ENCODE measurements around the gene SPTLC2. TPM values are rescaled to one million over a fixed set of nuclear protein-coding genes. Genes with fewer than 3 reads are reported as not detected.
A peak's percentile ranks its signal among the peaks of the same experiment; 100 is the strongest.

SPTLC2 gene
- total RNA-seq, 1 experiment from 2014 or later = 68.4 TPM

DNA sequence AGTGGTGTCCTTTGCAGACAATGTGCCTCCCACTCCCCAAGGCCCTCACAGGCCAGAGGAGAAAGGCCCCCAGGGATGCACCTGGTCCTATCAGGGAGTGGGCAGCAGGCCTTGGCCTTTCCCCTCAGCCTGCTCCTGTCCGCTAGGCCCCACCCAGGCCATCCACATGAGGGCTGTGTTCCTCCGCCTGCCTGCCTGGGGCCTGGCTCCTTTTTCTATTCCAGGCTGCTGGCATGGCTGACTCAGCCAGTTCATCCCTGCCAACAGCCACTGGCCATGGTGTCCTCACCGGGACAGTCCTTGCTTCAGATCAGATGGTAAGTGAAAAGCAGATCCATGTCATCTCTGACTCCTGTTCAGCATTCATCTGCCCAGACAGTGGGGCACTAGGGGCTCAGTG lies 131.2 kb downstream of the SPTLC2 start:
- H3F3A ChIP-seq (ENCODE audit: insufficient read depth, low read depth) = no peaks in the 10 kb centered on the region
- no peaks in the 10 kb centered on the region for H3K36me3 ChIP-seq (ENCODE audit: low read depth)
- H3K27ac ChIP-seq = no peak overlapping the region
- H3K4me2 ChIP-seq = no peak overlapping the region
- no peaks in the 10 kb centered on the region for H3K4me1 ChIP-seq (replicated peaks; ENCODE audit: insufficient read depth)
- intact Hi-C loops (cut with micrococcal nuclease; ENCODE audit: unreplicated experiment) = no loop called here
- TF ChIP-seq EZH2 (IDR thresholded peaks at IDR 0.05; ENCODE audit: low read depth) = no peak
- TF ChIP-seq, protein P1, sequence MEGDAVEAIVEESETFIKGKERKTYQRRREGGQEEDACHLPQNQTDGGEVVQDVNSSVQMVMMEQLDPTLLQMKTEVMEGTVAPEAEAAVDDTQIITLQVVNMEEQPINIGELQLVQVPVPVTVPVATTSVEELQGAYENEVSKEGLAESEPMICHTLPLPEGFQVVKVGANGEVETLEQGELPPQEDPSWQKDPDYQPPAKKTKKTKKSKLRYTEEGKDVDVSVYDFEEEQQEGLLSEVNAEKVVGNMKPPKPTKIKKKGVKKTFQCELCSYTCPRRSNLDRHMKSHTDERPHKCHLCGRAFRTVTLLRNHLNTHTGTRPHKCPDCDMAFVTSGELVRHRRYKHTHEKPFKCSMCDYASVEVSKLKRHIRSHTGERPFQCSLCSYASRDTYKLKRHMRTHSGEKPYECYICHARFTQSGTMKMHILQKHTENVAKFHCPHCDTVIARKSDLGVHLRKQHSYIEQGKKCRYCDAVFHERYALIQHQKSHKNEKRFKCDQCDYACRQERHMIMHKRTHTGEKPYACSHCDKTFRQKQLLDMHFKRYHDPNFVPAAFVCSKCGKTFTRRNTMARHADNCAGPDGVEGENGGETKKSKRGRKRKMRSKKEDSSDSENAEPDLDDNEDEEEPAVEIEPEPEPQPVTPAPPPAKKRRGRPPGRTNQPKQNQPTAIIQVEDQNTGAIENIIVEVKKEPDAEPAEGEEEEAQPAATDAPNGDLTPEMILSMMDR (conservative IDR thresholded peaks at IDR 0.05) = no peak
- ChIA-PET POLR2A (ENCODE audit: unreplicated experiment) (no interaction called here), CTCF (no interaction called here)
- no peak overlapping the region for H2AFZ ChIP-seq
- no TSS peak for BruUV-seq (replicated peaks)
- no peaks in the 10 kb centered on the region for H3K9me2 ChIP-seq (ENCODE audit: insufficient read depth)
- H3K27me3 ChIP-seq (ENCODE audit: insufficient read depth, low read depth) = no peaks in the 10 kb centered on the region
- no peaks in the 10 kb centered on the region for H4K20me1 ChIP-seq (ENCODE audit: insufficient read depth)
- peak in 1 of 2 experiments; percentile 43 for DNase-seq
- no peak overlapping the region for H3K4me3 ChIP-seq
- H3K79me2 ChIP-seq (ENCODE audit: low read depth) = no peaks in the 10 kb centered on the region
- no peaks in the 10 kb centered on the region for H3K9me3 ChIP-seq (ENCODE audit: insufficient read depth, low read depth)

DNA sequence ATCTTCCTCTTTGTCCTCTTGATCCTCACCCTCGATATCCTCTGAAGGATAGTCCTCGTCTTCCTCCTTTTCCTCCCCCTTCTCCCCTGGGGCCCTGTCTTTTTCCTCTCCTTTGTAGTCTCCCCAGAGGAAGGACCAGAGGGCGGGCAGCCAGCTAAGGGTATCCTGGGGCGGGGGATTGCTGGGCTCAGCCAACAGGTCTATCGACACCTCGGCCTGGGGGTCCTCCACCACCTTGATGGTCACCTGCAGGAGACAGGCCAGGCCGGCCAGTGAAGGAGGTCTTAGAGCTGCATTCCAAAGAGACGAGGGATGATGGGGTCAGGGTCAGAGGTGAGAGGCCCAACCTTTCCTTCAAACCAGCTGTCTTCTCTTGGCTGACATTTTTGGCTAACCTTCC lies 134.0 kb downstream of the SPTLC2 start:
- DNase-seq = no peak
- H3K4me3 ChIP-seq = no peak overlapping the region
- no peaks in the 10 kb centered on the region for H3F3A ChIP-seq (ENCODE audit: insufficient read depth, low read depth)
- H2AFZ ChIP-seq = no peak overlapping the region
- no peak overlapping the region for H3K27ac ChIP-seq
- H4K20me1 ChIP-seq (ENCODE audit: insufficient read depth) = no peaks in the 10 kb centered on the region
- H3K9me3 ChIP-seq (ENCODE audit: insufficient read depth, low read depth) = no peaks in the 10 kb centered on the region
- H3K4me1 ChIP-seq (replicated peaks; ENCODE audit: insufficient read depth) = no peaks in the 10 kb centered on the region
- H3K9me2 ChIP-seq (ENCODE audit: insufficient read depth) = no peaks in the 10 kb centered on the region
- 0 out of 2 replicates have a peak, but pooled peaks cover 5% of the 10 kb centered on the region for H3K27me3 ChIP-seq (ENCODE audit: insufficient read depth, low read depth)
- BruUV-seq (replicated peaks) = no TSS peak
- intact Hi-C loops (cut with micrococcal nuclease; ENCODE audit: unreplicated experiment) = no loop called here
- no peaks in the 10 kb centered on the region for H3K79me2 ChIP-seq (ENCODE audit: low read depth)
- POLR2A ChIA-PET (ENCODE audit: unreplicated experiment) = interaction anchor here (0.5 kb wide), 1 partner anchor 182 kb away, joined by 3 read pairs; no protein-coding TSS in a partner anchor
- CTCF ChIA-PET = no interaction called here
- no peaks in the 10 kb centered on the region for H3K36me3 ChIP-seq (ENCODE audit: low read depth)
- no peak for TF ChIP-seq EZH2 (IDR thresholded peaks at IDR 0.05; ENCODE audit: low read depth)
- TF ChIP-seq, protein P1 (conservative IDR thresholded peaks at IDR 0.05) = no peak
- no peak overlapping the region for H3K4me2 ChIP-seq

DNA sequence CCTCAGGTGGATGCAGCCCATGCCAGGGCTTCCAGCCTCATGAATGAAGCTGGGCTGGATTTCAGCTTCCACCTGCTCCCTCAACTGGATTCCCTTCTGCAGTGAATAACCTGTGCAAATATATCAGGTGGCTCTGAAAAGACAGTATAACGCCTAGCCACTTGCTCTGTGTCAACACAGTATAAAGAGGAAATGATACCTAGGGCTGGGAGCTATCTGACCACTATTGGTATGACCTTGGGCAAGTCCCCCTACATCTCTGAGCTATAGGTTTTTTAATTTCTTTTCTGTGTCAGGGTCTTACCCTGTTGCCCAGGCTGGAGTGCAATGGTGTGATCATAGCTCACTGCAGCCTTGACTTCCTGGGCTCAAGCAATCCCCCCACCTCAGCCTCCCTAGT lies 137.6 kb downstream of the SPTLC2 start:
- H3K9me3 ChIP-seq (ENCODE audit: insufficient read depth, low read depth) = no peaks in the 10 kb centered on the region
- no peak overlapping the region for H3K27ac ChIP-seq
- no peaks in the 10 kb centered on the region for H3K4me1 ChIP-seq (replicated peaks; ENCODE audit: insufficient read depth)
- no peaks in the 10 kb centered on the region for H3K36me3 ChIP-seq (ENCODE audit: low read depth)
- no peak overlapping the region for H3K4me2 ChIP-seq
- ChIA-PET CTCF (no interaction called here), POLR2A (ENCODE audit: unreplicated experiment) (no interaction called here)
- H3K4me3 ChIP-seq = no peak overlapping the region
- intact Hi-C loops (cut with micrococcal nuclease; ENCODE audit: unreplicated experiment) = no loop called here
- H3K27me3 ChIP-seq (ENCODE audit: insufficient read depth, low read depth) = peaks cover 33% of the 10 kb centered on the region
- DNase-seq = no peak
- no peak overlapping the region for H2AFZ ChIP-seq
- H3F3A ChIP-seq (ENCODE audit: insufficient read depth, low read depth) = no peaks in the 10 kb centered on the region
- BruUV-seq (replicated peaks) = no TSS peak
- no peaks in the 10 kb centered on the region for H4K20me1 ChIP-seq (ENCODE audit: insufficient read depth)
- no peaks in the 10 kb centered on the region for H3K79me2 ChIP-seq (ENCODE audit: low read depth)
- TF ChIP-seq EZH2 (IDR thresholded peaks at IDR 0.05; ENCODE audit: low read depth) = no peak
- TF ChIP-seq, protein P1 (conservative IDR thresholded peaks at IDR 0.05) = no peak
- H3K9me2 ChIP-seq (ENCODE audit: insufficient read depth) = no peaks in the 10 kb centered on the region

Measured in PC-9 (cell line).